Smooth muscle cell (in vitro differentiated cells): Measurements from ENCODE around the gene SKIC8. TPM values are rescaled to one million over a fixed set of nuclear protein-coding genes. Genes with fewer than 3 reads are reported as not detected.

Source experiments
- DNase-seq: peaks from one replicate; lab custom pipeline; 2025; ENCODE audit not compliant: unreplicated experiment; lab: John Stamatoyannopoulos, UW
- H2AFZ ChIP-seq: fragments of 200-600 bp; sonication (generic); 2 replicates; pipeline ENCODE4 v1.6.0; 2016; ENCODE audit warnings: antibody characterized with exemption, low read depth, mild to moderate bottlenecking
- H3F3A ChIP-seq: fragments of 200-600 bp; sonication (generic); 2 replicates; pipeline ENCODE4 v1.6.0; 2017; ENCODE audit warnings: antibody characterized with exemption, low read depth
- H3K27ac ChIP-seq: fragments of 200-600 bp; sonication (generic); 2 replicates; pipeline ENCODE4 v1.5.1; 2016; ENCODE audit warnings: low read depth, mild to moderate bottlenecking
- H3K27me3 ChIP-seq: fragments of 200-600 bp; sonication (generic); 2 replicates; pipeline ENCODE4 v1.6.1; 2016; ENCODE audit warnings: low read depth, mild to moderate bottlenecking
- H3K36me3 ChIP-seq: fragments of 200-600 bp; sonication (generic); 2 replicates; pipeline ENCODE4 v1.5.1; 2016; ENCODE audit warnings: low read depth
- H3K4me1 ChIP-seq: fragments of 200-600 bp; sonication (generic); 2 replicates; pipeline ENCODE4 v1.5.1; 2016; ENCODE audit warnings: low read depth
- H3K4me2 ChIP-seq: fragments of 200-600 bp; sonication (generic); 2 replicates; pipeline ENCODE4 v1.6.0; 2016; ENCODE audit warnings: mild to moderate bottlenecking
- H3K4me3 ChIP-seq: fragments of 200-600 bp; sonication (generic); 2 replicates; pipeline ENCODE4 v1.5.1; 2016; ENCODE audit warnings: mild to moderate bottlenecking
- H3K79me2 ChIP-seq: fragments of 200-600 bp; sonication (generic); 2 replicates; pipeline ENCODE4 v1.6.0; 2016; ENCODE audit warnings: low read depth, mild to moderate bottlenecking
- H3K9ac ChIP-seq: fragments of 200-600 bp; sonication (generic); 2 replicates; pipeline ENCODE4 v1.6.0; 2016; ENCODE audit warnings: low read depth
- H3K9me3 ChIP-seq: fragments of 200-600 bp; sonication (generic); replicated peaks from 2 replicates; pipeline ENCODE4 v1.5.1; 2016; ENCODE audit warnings: low read depth
- H4K20me1 ChIP-seq: fragments of 200-600 bp; sonication (generic); 2 replicates; pipeline ENCODE4 v1.6.0; 2016; ENCODE audit warnings: low read depth
- WGBS: methylation state at CpG from one replicate; pipeline ENCODE4 v1.1.7; 2016; ENCODE audit warnings: low lambda C conversion rate; 5-methylcytosine and 5-hydroxymethylcytosine counted together
- polyA plus RNA-seq: library from polyadenylated mRNA; unstranded; fragments of >200 nt; fragmentation: Nextera tagmentation; extraction: Ambion mirVana; gene quantifications from 2 replicates; pipeline ENCODE4 v1.2.1, GENCODE V29; 2016
- total RNA-seq: library from RNA; depleted of rRNA; stranded (reverse); fragments of >200 nt; gene quantifications from 2 replicates; pipeline ENCODE4 v1.2.3, GENCODE V29; 2014
- TF ChIP-seq, protein P1 (sequence below): fragments of 200-600 bp; sonication (generic); IDR thresholded peaks from 2 replicates; pipeline ENCODE4 v1.5.1; 2017; ENCODE audit warnings: borderline replicate concordance, mild to moderate bottlenecking, antibody characterized with exemption; ENCODE audit not compliant: insufficient read depth, poor library complexity, severe bottlenecking

The SKIC8 gene
- total and polyA plus RNA-seq, 2 experiments from 2014 or later: 63.6 to 72.9 TPM

DNA sequence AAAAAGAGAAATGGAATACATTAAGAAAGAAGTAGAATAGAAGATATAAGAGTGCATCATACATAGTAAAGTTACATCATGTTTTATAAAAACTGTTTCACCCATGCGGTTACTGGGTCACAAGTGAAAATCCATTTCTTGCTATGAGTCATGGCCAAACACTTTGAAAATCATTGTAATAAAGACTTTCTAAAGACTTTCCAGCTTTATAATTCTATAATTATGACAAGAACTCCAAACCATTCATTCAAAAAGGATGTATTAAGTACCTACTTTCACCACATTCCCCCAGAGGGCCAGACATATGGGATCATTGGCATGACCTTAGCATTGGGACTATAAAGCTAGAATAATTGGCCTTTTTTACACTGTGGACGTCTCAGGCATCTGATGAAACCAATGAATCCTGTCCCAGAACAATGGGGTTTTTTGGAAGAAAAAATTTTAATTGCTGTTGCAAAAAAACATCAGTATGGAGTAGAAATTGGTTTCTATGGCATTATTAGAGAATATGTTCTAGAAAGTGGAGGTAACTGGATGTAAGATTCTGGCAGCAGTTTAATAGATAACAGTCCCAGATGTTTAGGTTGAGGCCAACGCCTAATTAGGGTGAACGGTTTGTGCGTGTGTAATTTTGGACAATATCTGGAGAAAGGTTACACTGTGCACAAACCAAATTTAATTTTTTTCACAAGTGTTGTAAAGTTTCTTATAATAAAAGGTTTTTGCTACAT is 3.3 kb upstream of the SKIC8 start:
- no peak overlapping the region for H3K4me3 ChIP-seq
- H3K9me3 ChIP-seq: no peaks in the 10 kb centered on the region
- no peak for DNase-seq
- no peaks in the 10 kb centered on the region for H3K27me3 ChIP-seq
- no peak overlapping the region for H3K9ac ChIP-seq
- no peaks in the 10 kb centered on the region for H4K20me1 ChIP-seq
- no peak overlapping the region for H2AFZ ChIP-seq
- H3K36me3 ChIP-seq: no peaks in the 10 kb centered on the region
- H3F3A ChIP-seq: no peaks in the 10 kb centered on the region
- peaks cover 12% of the 10 kb centered on the region for H3K79me2 ChIP-seq
- peaks cover 12% of the 10 kb centered on the region for H3K4me1 ChIP-seq
- TF ChIP-seq, protein P1, sequence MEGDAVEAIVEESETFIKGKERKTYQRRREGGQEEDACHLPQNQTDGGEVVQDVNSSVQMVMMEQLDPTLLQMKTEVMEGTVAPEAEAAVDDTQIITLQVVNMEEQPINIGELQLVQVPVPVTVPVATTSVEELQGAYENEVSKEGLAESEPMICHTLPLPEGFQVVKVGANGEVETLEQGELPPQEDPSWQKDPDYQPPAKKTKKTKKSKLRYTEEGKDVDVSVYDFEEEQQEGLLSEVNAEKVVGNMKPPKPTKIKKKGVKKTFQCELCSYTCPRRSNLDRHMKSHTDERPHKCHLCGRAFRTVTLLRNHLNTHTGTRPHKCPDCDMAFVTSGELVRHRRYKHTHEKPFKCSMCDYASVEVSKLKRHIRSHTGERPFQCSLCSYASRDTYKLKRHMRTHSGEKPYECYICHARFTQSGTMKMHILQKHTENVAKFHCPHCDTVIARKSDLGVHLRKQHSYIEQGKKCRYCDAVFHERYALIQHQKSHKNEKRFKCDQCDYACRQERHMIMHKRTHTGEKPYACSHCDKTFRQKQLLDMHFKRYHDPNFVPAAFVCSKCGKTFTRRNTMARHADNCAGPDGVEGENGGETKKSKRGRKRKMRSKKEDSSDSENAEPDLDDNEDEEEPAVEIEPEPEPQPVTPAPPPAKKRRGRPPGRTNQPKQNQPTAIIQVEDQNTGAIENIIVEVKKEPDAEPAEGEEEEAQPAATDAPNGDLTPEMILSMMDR: no peak
- H3K4me2 ChIP-seq: peak overlapping the region; percentile 60
- H3K27ac ChIP-seq: peak overlapping the region; percentile 4
- 81% methylated on average over 5 of the region's 5 CpGs for WGBS

DNA sequence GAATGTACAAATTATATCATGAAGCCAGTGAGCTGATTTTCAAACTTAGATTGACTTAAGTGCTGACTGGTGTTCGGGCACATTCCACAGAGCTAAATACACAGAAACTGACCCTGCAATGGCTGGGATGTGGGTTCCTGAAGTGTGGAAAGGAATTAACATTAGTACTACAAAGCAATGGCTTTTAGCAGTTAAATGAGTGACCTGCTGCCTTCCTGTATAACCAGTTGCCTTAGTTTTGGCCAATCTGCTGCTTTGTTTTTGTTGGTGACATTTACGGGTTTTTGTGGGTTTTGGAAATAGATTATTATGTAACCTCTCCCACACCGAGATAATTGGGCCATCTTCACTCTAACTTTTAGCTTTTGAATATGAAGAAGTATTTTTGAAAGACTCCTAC is 2.4 kb upstream of the SKIC8 start:
- DNase-seq: no peak

DNA sequence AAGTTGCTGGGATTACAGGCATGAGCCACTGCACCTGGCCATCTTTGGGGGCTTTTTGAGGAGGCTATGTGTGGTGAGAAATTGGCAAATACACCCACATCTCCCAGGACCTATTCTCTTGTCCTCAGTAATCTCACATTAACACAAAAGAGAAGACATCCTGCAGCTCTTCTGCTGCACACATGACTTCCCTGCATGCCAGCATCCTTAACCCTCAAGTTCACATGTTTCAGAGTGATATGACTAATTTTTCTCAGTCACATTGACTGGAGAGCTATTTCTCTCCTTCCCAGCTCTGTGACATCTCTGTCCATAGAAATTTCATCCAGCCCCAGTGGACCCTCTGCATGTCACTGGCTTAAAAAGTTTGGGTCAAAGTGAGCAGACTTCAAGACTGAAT is 1.9 kb upstream of the SKIC8 start:
- TF ChIP-seq, protein P1: no peak
- H3K79me2 ChIP-seq: peaks cover 27% of the 10 kb centered on the region
- DNase-seq: no peak
- peaks cover 12% of the 10 kb centered on the region for H3K4me1 ChIP-seq
- H3K9ac ChIP-seq: no peak overlapping the region
- H3K9me3 ChIP-seq: no peaks in the 10 kb centered on the region
- no peak overlapping the region for H3K4me3 ChIP-seq
- H3K36me3 ChIP-seq: no peaks in the 10 kb centered on the region
- no peak overlapping the region for H3K4me2 ChIP-seq
- no peak overlapping the region for H2AFZ ChIP-seq
- no peaks in the 10 kb centered on the region for H3K27me3 ChIP-seq
- no peak overlapping the region for H3K27ac ChIP-seq
- no peaks in the 10 kb centered on the region for H3F3A ChIP-seq
- H4K20me1 ChIP-seq: no peaks in the 10 kb centered on the region

More for the DNA sequence above, 2.4 kb upstream of the SKIC8 start:
- no peaks in the 10 kb centered on the region for H4K20me1 ChIP-seq
- H3K4me3 ChIP-seq: no peak overlapping the region
- no peaks in the 10 kb centered on the region for H3K9me3 ChIP-seq
- H3K4me2 ChIP-seq: no peak overlapping the region
- H3K27ac ChIP-seq: no peak overlapping the region
- H3F3A ChIP-seq: no peaks in the 10 kb centered on the region
- no peak overlapping the region for H3K9ac ChIP-seq
- H3K27me3 ChIP-seq: no peaks in the 10 kb centered on the region
- 54% methylated on average over 3 of the region's 3 CpGs for WGBS
- TF ChIP-seq, protein P1: no peak
- no peak overlapping the region for H2AFZ ChIP-seq
- no peaks in the 10 kb centered on the region for H3K36me3 ChIP-seq
- H3K79me2 ChIP-seq: peaks cover 22% of the 10 kb centered on the region
- peaks cover 12% of the 10 kb centered on the region for H3K4me1 ChIP-seq

DNA sequence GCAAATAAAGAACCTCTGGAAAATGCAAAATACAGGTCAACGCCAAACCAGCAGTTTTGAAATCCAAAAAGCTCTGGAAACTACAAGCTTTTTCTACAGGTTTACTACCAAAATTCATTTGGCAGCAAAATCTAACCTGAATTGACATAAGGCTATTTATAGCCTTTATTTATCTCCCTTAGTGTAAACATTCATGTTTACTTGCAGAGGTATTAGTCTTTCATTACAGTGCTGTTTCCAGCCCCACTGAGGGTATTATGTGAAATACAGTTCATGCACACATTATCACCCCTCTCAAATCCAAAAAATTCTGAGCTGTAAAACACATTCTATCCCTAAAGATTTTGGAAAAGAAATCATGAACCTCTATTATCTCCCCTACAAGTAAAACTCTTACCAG is 7.2 kb downstream of the SKIC8 start:
- Histone ChIP-seq H3K4me1 (no peaks in the 10 kb centered on the region), H3K4me2 (no peak overlapping the region), H3F3A (no peaks in the 10 kb centered on the region), H3K27ac (peak overlapping the region; percentile 61), H3K9ac (no peak overlapping the region), H3K4me3 (no peak overlapping the region), H3K27me3 (no peaks in the 10 kb centered on the region), H4K20me1 (no peaks in the 10 kb centered on the region), H3K9me3 (no peaks in the 10 kb centered on the region), H3K79me2 (peaks cover 14% of the 10 kb centered on the region), H3K36me3 (no peaks in the 10 kb centered on the region), H2AFZ (no peak overlapping the region)
- 100% methylated on average over 1 of the region's 1 CpG for WGBS
- TF ChIP-seq, protein P1: no peak
- DNase-seq: no peak
